Activated CD4-positive, alpha-beta T cell treated with anti-CD3 and anti-CD28 coated beads, Interleukin-2, Interleukin-6, amounts not matched to agents 100 ng/mL and 50 ng/mL, durations not matched to agents 16 hours and 8 hours (primary cell): ENCODE measurements around the gene ADAMTSL3.
"Not testable (repeated sequence)": the region's sequence is repeated elsewhere in the genome, so short reads cannot be mapped to it uniquely, and the experiment has no call there.

Source experiments
- DNase-seq: peaks from one replicate; pipeline ENCODE4 v3.0.0-alpha.2; 2020

ADAMTSL3 gene

DNA sequence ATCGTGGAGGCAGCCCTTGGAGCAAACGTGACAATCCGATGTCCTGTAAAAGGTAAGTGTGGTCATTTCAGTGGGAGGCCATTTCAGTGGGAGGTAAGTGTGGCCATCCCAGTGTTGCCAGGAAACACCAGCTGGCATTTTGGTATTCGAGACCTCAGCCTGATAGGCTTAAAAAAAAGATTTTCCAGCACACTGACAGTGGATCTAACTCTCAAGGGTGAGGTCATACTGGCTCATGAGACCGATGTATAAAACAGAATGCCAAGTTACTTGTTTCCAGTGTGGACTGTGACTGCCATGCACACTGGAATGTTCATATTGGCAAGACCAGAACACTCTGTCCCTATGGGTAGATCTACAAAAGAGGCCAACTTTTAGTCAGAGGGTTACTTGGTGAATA is 337.2 kb downstream of the ADAMTSL3 start:
- no peak for DNase-seq

GRCh38 chr15:83992324-83993031 is 338.6 kb downstream of the ADAMTSL3 start:
- no peak for DNase-seq

- DNase-seq: no peak
Measured at GRCh38 chr15:83993591-83993990, 339.7 kb downstream of the ADAMTSL3 start.

- no peak for DNase-seq
Measured at GRCh38 chr15:83998486-83998885, 344.6 kb downstream of the ADAMTSL3 start.

DNA sequence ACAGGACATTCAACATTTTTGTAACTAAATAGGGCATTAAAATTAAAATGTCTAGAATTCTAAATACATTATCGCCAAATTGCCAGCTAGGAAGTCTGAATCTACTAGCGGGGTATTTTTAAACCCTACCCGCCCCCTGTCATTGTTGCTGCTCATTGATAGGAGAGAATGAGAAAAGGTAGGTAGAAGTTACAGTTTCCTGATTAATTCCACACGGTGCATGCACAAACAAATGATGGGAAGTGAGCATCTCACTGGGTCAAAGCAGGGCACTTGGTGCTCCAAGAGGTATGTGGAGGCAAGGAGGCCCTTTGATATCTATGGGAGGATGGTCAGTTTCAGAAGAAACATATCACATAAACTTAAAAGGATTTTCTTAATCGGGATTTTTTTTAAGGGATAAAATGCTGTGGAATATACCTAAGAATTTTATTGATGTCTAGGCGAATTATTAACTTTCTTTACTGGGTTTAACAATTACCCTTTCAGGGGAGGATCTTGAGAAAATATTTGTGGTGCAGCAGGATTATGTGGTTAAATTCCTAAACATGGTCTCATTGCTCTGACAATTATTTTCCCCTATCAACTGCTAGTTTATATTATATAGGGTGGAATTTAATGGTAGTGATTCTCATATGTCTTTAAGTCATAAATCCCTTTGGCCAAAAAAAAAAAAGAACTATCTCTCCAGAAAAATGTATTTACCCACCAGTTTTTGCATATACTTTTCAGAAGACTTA is 345.6 kb downstream of the ADAMTSL3 start:
- no peak for DNase-seq

DNA sequence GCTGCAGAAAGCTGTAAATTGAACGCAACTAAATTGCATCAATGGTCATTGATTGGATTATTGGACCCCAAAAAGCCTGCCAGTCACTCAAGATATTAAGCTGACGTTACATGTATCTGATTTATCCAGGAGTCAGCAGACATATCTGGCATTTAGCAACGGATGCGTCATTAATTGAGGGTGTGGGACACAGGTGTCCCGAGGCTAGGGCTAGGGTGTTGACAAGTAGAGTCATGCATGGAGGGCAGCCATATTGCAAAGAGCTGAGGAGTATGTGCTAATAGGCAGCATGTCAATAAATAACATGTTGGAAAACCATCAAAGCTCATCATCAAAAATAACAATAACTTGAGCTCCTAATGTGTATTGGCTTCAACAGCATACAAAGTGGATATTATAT is 347.1 kb downstream of the ADAMTSL3 start:
- no peak for DNase-seq

GRCh38 chr15:84001655-84002054 is 347.7 kb downstream of the ADAMTSL3 start:
- DNase-seq: no peak

DNA sequence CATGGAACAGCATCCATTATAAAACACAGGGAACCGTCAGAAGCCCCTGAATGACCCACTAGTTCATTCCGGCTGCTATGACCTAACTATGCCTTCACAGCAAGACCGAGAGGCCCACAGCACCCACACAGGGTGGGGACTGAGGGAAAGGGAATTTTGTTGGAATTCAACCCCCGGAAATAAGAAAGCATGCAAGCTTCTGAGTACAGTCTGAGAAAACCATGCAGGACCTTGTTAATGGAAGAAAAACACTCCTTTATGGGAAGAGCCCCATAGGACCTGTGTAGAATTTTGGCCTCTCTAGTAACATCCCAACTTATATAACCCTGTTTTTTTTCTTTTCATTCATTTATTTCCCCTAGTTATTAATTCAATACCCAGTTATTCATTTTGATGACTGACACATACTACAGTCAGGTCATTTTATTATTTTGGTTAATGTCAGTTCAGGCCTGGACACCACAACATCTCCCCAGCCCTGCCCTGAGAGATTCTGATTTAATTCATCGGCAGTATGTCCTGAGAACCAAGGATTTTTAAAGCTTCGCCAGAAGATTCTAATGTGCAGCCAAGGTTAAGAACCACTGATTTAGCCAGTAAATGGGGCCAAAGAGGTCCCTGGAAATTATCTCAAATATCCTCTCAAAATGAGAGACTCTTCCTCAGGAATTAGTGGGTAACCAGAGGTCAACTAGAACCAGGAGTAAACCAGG is 350.0 kb downstream of the ADAMTSL3 start:
- no peak for DNase-seq

DNA sequence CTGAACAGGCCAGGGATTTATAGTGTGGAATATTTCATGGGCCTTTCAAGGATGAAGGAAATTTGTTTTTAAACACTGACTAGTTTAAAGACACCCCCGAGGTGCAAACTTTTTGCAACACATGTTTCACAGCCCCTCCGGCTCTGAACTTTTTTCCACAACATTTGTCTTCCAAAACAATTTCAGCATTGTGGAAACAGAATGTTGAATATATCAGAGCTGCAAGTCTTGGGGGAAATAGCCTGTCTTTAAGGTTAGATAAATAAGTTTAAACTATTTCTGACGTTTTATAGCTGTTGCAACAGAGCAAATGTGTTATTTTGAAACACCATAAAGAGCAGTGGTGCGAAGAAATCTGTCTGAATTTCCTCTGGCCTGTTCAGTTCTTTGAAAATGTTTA is 352.5 kb downstream of the ADAMTSL3 start:
- DNase-seq: no peak

GRCh38 chr15:84009616-84010015 is 355.7 kb downstream of the ADAMTSL3 start:
- no peak for DNase-seq

DNA sequence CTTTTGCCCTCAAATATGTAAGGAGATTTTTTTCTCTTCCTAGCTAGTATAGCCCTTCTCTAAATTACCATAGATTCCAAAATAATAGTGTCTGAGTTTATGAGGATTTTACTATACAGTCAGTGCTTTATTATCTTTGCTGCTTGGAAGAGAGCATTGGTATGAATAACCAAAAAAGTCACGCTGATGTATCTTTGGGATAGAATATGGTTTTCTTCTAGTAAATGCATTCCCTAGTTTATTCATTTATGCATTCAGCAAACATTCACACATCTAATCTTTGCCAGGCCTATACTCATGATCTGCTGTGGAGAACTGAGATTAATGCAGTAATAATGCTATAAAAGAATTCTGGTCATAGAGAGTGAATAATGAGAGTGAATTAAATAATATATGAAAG is 356.3 kb downstream of the ADAMTSL3 start:
- DNase-seq: no peak

- DNase-seq: no peak
Measured at GRCh38 chr15:84016371-84016770, 362.4 kb downstream of the ADAMTSL3 start.

GRCh38 chr15:84022516-84022915 is 368.6 kb downstream of the ADAMTSL3 start:
- no peak for DNase-seq

- peak; percentile 47 for DNase-seq
Measured at GRCh38 chr15:84023636-84024035, 369.7 kb downstream of the ADAMTSL3 start.

GRCh38 chr15:84033793-84034553 is 380.1 kb downstream of the ADAMTSL3 start:
- no peak for DNase-seq

GRCh38 chr15:84034578-84035398 is 380.9 kb downstream of the ADAMTSL3 start:
- DNase-seq: peak; percentile 28

GRCh38 chr15:84035399-84035766 is 381.5 kb downstream of the ADAMTSL3 start:
- no peak for DNase-seq

DNA sequence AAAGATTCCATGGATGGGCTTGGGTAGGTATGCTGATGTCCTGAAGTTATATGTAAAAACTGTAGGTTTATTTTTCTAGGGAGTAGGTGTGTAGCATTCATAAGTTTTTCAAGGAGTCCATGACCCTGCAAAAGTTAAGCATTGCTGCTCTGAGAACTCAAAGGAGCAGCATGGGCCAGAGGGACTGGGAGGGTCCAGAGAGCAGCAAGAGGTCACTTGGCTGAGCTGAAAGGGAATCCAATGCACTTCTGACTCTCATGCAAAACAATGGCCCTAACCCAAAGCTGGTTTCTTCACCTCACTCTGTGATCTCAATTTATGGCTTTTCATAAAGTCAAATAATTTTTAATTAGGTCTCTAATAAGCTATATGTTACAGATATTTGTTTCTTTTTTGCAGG is 383.4 kb downstream of the ADAMTSL3 start:
- no peak for DNase-seq

GRCh38 chr15:84042434-84043056 is 388.6 kb downstream of the ADAMTSL3 start:
- not testable (repeated sequence) for DNase-seq

GRCh38 chr15:84046064-84046637 is 392.2 kb downstream of the ADAMTSL3 start:
- DNase-seq: no peak

DNA sequence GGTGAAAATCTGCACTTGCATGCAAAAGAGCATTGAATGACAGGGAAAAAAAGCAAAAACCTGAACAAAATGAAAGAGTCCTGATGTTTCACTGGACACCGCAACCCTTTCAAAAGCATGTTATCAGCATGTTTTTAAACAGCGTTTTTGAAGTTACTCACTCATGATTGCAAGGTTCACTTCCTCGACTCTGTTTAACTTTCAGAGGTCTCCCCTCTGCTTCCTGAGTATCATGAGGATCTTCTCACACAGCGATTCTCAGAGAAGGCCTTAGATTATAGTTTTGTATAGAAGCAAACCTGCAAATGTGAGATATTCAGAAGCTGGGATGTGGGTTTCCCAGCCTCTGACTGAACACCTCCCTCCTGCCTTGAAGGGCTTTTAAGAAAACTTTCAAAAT is 395.6 kb downstream of the ADAMTSL3 start:
- DNase-seq: not testable (repeated sequence)
